DOHH2 (cell line): Measurements from ENCODE around the gene HVCN1.

Experiments
- EZH2phosphoT487 ChIP-seq: fragments of 200-600 bp; sonication (generic); IDR thresholded peaks from 2 replicates; pipeline ENCODE4 v1.6.1; 2017; ENCODE audit warnings: borderline replicate concordance, mild to moderate bottlenecking, antibody characterized with exemption, low read length, moderate library complexity, mixed read lengths
- TF ChIP-seq, protein P1 (sequence below): fragments of 200-600 bp; sonication (generic); IDR thresholded peaks from one replicate; pipeline ENCODE4 v1.5.1; 2014; ENCODE audit warnings: antibody characterized with exemption, mild to moderate bottlenecking, low read depth, low read length; ENCODE audit not compliant: poor library complexity, severe bottlenecking

DNA sequence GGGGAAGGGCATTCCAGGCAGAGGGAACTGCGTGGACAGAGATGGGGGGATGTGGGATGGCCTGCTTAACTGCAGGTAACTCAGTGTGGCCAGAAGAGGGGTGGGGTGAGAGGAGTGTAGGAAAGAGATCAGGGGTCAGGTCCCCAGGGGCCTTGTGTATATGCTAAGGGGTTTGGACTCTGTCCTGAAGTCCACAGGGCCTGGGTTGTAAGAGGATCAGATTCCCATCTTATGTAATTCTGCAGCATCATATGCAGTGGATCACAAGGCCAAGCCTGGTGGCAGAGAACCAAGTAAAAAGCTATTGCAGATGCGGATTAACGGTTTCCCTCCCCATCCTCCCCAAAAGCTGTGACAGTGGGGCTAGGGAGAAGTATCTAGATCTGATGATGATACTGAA lies 66.3 kb downstream of the HVCN1 start:
- TF ChIP-seq, protein P1, sequence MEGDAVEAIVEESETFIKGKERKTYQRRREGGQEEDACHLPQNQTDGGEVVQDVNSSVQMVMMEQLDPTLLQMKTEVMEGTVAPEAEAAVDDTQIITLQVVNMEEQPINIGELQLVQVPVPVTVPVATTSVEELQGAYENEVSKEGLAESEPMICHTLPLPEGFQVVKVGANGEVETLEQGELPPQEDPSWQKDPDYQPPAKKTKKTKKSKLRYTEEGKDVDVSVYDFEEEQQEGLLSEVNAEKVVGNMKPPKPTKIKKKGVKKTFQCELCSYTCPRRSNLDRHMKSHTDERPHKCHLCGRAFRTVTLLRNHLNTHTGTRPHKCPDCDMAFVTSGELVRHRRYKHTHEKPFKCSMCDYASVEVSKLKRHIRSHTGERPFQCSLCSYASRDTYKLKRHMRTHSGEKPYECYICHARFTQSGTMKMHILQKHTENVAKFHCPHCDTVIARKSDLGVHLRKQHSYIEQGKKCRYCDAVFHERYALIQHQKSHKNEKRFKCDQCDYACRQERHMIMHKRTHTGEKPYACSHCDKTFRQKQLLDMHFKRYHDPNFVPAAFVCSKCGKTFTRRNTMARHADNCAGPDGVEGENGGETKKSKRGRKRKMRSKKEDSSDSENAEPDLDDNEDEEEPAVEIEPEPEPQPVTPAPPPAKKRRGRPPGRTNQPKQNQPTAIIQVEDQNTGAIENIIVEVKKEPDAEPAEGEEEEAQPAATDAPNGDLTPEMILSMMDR, result no peak
- no peak for TF ChIP-seq EZH2phosphoT487
